Colonic mucosa (tissue), 4 donors: ENCODE results near the gene RPLP2. TPM values are rescaled to one million over a fixed set of nuclear protein-coding genes. Genes with fewer than 3 reads are reported as not detected.

Source experiments
- DNase-seq: peaks from one replicate; pipeline ENCODE4 v3.0.0-alpha.2; 2020
- H3K27ac ChIP-seq: fragments of 200-600 bp; one replicate; pipeline ENCODE4 v1.8.0; 2021
- H3K27me3 ChIP-seq: fragments of 200-600 bp; one replicate; pipeline ENCODE4 v1.8.0; 2021
- H3K36me3 ChIP-seq: fragments of 200-600 bp; one replicate; pipeline ENCODE4 v1.8.0; 2021
- H3K4me1 ChIP-seq: fragments of 200-600 bp; one replicate; pipeline ENCODE4 v1.8.0; 2021; ENCODE audit warnings: mild to moderate bottlenecking
- H3K4me3 ChIP-seq: fragments of 200-600 bp; one replicate; pipeline ENCODE4 v1.8.0; 2021
- H3K9ac ChIP-seq, 2 donors: one replicate each; pipeline ENCODE4 v1.7.0; 2013; ENCODE audit warnings: control low read depth in 2 of 2, low read depth in 2 of 2, low read length in 2 of 2
- H3K9me3 ChIP-seq: fragments of 200-600 bp; one replicate; pipeline ENCODE4 v1.8.0; 2021
- CTCF ChIP-seq: fragments of 200-600 bp; IDR thresholded peaks from one replicate; pipeline ENCODE4 v1.8.0; 2022; ENCODE audit warnings: antibody characterized with exemption, mild to moderate bottlenecking
- intact Hi-C: fragments of 100-400 bp; cut with DNase I; formaldehyde crosslinking; loops from one replicate; pipeline ENCODE4 v1.14.1; 2022
- total RNA-seq, 2 donors: library from RNA; stranded (reverse); fragmentation: NEBNext Ultra II Directional in 1 of 2; extraction: Animal tissue kit (Norgen Biotek cat#: 25700) in 1 of 2; gene quantifications; one replicate each; pipeline ENCODE4 v1.2.1, GENCODE V29; 2021
- donor health status: healthy.
- donor health status: DM: no; HTN: no; CAD: no.
- donor health status: DM: no; HTN: no; CAD: no.

RPLP2 gene
- total RNA-seq, 2 donors from 2014 or later, result 2,068 to 2,303 TPM

- H3K36me3 ChIP-seq, result no peaks in the 10 kb centered on the region
- no peak for TF ChIP-seq CTCF
Measured at GRCh38 chr11:776561-777287, 33.0 kb upstream of the RPLP2 start.

GRCh38 chr11:777288-778255 lies 32.2 kb upstream of the RPLP2 start, which contains the start of gene GATD1:
Gene GATD1, minus strand, starts transcription at chr11:777487. Its CDS starts 25 bp downstream, at chr11:777462.
- H3K9ac ChIP-seq, result peak within 1 kb of the TSS; percentile 93 to 95
- peaks cover 16% of the 10 kb centered on the region for H3K4me1 ChIP-seq
- intact Hi-C loops, result no loop called here
- DNase-seq, result peak; percentile 94
- no peaks in the 10 kb centered on the region for H3K9me3 ChIP-seq
- TF ChIP-seq CTCF, result no peak
- peak within 1 kb of the TSS; percentile 37 for H3K27ac ChIP-seq
- peak within 1 kb of the TSS; percentile 72 for H3K4me3 ChIP-seq
- H3K27me3 ChIP-seq, result no peaks in the 10 kb centered on the region
- H3K36me3 ChIP-seq, result no peaks in the 10 kb centered on the region

More at GRCh38 chr11:776561-777287, 33.0 kb upstream of the RPLP2 start:
- H3K4me3 ChIP-seq, result peak overlapping the region; percentile 72
- no peaks in the 10 kb centered on the region for H3K9me3 ChIP-seq
- peaks cover 16% of the 10 kb centered on the region for H3K4me1 ChIP-seq
- H3K9ac ChIP-seq, result peak overlapping the region; percentile 85 to 93
- no peak overlapping the region for H3K27ac ChIP-seq
- no peak for DNase-seq
- intact Hi-C loops, result no loop called here
- H3K27me3 ChIP-seq, result no peaks in the 10 kb centered on the region

GRCh38 chr11:778976-779954 lies 30.5 kb upstream of the RPLP2 start:
- Histone ChIP-seq H3K36me3 (no peaks in the 10 kb centered on the region), H3K4me1 (peaks cover 16% of the 10 kb centered on the region), H3K27ac (no peak overlapping the region), H3K4me3 (no peak overlapping the region), H3K27me3 (no peaks in the 10 kb centered on the region), H3K9ac (no peak overlapping the region), H3K9me3 (no peaks in the 10 kb centered on the region)
- intact Hi-C loops, result no loop called here
- TF ChIP-seq CTCF, result no peak
- DNase-seq, result no peak

GRCh38 chr11:779955-780532 lies 29.7 kb upstream of the RPLP2 start:
- TF ChIP-seq CTCF, result no peak
- H3K36me3 ChIP-seq, result no peaks in the 10 kb centered on the region
- H3K4me1 ChIP-seq, result peaks cover 15% of the 10 kb centered on the region
- H3K4me3 ChIP-seq, result no peak overlapping the region
- H3K27me3 ChIP-seq, result no peaks in the 10 kb centered on the region
- no peak for DNase-seq
- H3K9me3 ChIP-seq, result no peaks in the 10 kb centered on the region
- H3K27ac ChIP-seq, result no peak overlapping the region
- H3K9ac ChIP-seq, result no peak overlapping the region
- intact Hi-C loops, result no loop called here
